H9 (cell line): ENCODE measurements around the gene CRHBP. TPM values are rescaled to one million over a fixed set of nuclear protein-coding genes. Genes with fewer than 3 reads are reported as not detected.

Experiments used
- DNase-seq: peaks from one replicate; pipeline ENCODE4 v3.0.0-alpha.2; 2017
- H2AFZ ChIP-seq: one replicate; pipeline ENCODE4 v1.6.1; 2013; ENCODE audit warnings: mild to moderate bottlenecking, low read length, control low read depth, moderate library complexity
- H2AK5ac ChIP-seq: 2 replicates; pipeline ENCODE4 v1.6.1; 2013; ENCODE audit warnings: low read length, control low read depth, mixed read lengths; ENCODE audit not compliant: insufficient read length
- H2BK120ac ChIP-seq: one replicate; pipeline ENCODE4 v1.6.1; 2013; ENCODE audit warnings: low read depth, mild to moderate bottlenecking, low read length, control low read depth, inconsistent platforms; ENCODE audit not compliant: poor library complexity, severe bottlenecking
- H2BK12ac ChIP-seq: 2 replicates; pipeline ENCODE4 v1.6.1; 2013; ENCODE audit warnings: low read length, control low read depth, mixed read lengths, low read depth; ENCODE audit not compliant: insufficient read length
- H2BK15ac ChIP-seq: 2 replicates; pipeline ENCODE4 v1.6.1; 2013; ENCODE audit warnings: low read depth, low read length, control low read depth
- H2BK20ac ChIP-seq: one replicate; pipeline ENCODE4 v1.6.1; 2013; ENCODE audit warnings: low read depth, mild to moderate bottlenecking, low read length, control low read depth, inconsistent platforms; ENCODE audit not compliant: poor library complexity, severe bottlenecking
- H2BK5ac ChIP-seq: 2 replicates; pipeline ENCODE4 v1.6.1; 2013; ENCODE audit warnings: low read length, control low read depth, mixed read lengths; ENCODE audit not compliant: insufficient read length
- H3K14ac ChIP-seq: 2 replicates; pipeline ENCODE4 v1.6.1; 2013; ENCODE audit warnings: low read length, control low read depth; ENCODE audit not compliant: insufficient read depth
- H3K18ac ChIP-seq: 2 replicates; pipeline ENCODE4 v1.6.1; 2013; ENCODE audit warnings: low read depth, mild to moderate bottlenecking, mixed read lengths, low read length, control low read depth; ENCODE audit not compliant: insufficient read length
- H3K23ac ChIP-seq: 2 replicates; pipeline ENCODE4 v1.6.1; 2013; ENCODE audit warnings: low read length, control low read depth, mixed read lengths, low read depth; ENCODE audit not compliant: insufficient read length
- H3K23me2 ChIP-seq: 2 replicates; pipeline ENCODE4 v1.6.1; 2013; ENCODE audit warnings: low read depth, mild to moderate bottlenecking, mixed read lengths, low read length, control low read depth; ENCODE audit not compliant: insufficient read length, poor library complexity, severe bottlenecking
- H3K27ac ChIP-seq: 2 replicates; pipeline ENCODE4 v1.5.1; 2013; ENCODE audit warnings: low read length, control low read depth, mixed read lengths, low read depth; ENCODE audit not compliant: insufficient read length
- H3K27me3 ChIP-seq: 2 replicates; pipeline ENCODE4 v1.6.1; 2013; ENCODE audit warnings: low read length, control low read depth, inconsistent platforms; ENCODE audit not compliant: insufficient read depth
- H3K4ac ChIP-seq: 2 replicates; pipeline ENCODE4 v1.6.1; 2013; ENCODE audit warnings: low read depth, mild to moderate bottlenecking, control low read depth, inconsistent platforms, low read length, moderate library complexity
- H3K4me1 ChIP-seq: 2 replicates; pipeline ENCODE4 v1.6.1; 2013; ENCODE audit warnings: low read length, control low read depth, inconsistent platforms; ENCODE audit not compliant: insufficient read depth
- H3K4me2 ChIP-seq: 2 replicates; pipeline ENCODE4 v1.6.1; 2013; ENCODE audit warnings: low read length, control low read depth, mixed read lengths; ENCODE audit not compliant: insufficient read length, insufficient read depth
- H3K56ac ChIP-seq: 2 replicates; pipeline ENCODE4 v1.6.1; 2013; ENCODE audit warnings: low read depth, mild to moderate bottlenecking, mixed read lengths, low read length, control low read depth; ENCODE audit not compliant: insufficient read length
- H3K79me1 ChIP-seq: 2 replicates; pipeline ENCODE4 v1.6.1; 2013; ENCODE audit warnings: low read depth, mild to moderate bottlenecking, moderate library complexity, low read length, control low read depth, inconsistent platforms; ENCODE audit not compliant: insufficient read depth, poor library complexity, severe bottlenecking
- H3K79me2 ChIP-seq: 2 replicates; pipeline ENCODE4 v1.6.1; 2013; ENCODE audit warnings: low read length, control low read depth, inconsistent platforms; ENCODE audit not compliant: insufficient read depth
- H3K9ac ChIP-seq: 2 replicates; pipeline ENCODE4 v1.6.1; 2013; ENCODE audit warnings: low read length, control low read depth, mixed read lengths; ENCODE audit not compliant: insufficient read length; ENCODE audit errors: extremely low read depth
- H3K9me3 ChIP-seq: one replicate; pipeline ENCODE4 v1.6.1; 2013; ENCODE audit warnings: low read depth, low read length, inconsistent platforms; ENCODE audit not compliant: control insufficient read depth
- H3T11ph ChIP-seq: one replicate; pipeline ENCODE4 v1.6.1; 2013; ENCODE audit warnings: mild to moderate bottlenecking, low read length, control low read depth, inconsistent platforms
- H4K20me1 ChIP-seq: one replicate; pipeline ENCODE4 v1.6.1; 2013; ENCODE audit not compliant: control insufficient read depth, insufficient read length, insufficient read depth
- H4K5ac ChIP-seq: 2 replicates; pipeline ENCODE4 v1.6.1; 2013; ENCODE audit warnings: low read depth, mild to moderate bottlenecking, mixed read lengths, low read length, control low read depth; ENCODE audit not compliant: insufficient read length
- H4K8ac ChIP-seq: replicated peaks from 2 replicates; pipeline ENCODE4 v1.6.1; 2013; ENCODE audit warnings: low read length, control low read depth, mixed read lengths, low read depth; ENCODE audit not compliant: insufficient read length
- H4K91ac ChIP-seq: 2 replicates; pipeline ENCODE4 v1.6.1; 2013; ENCODE audit warnings: low read depth, mild to moderate bottlenecking, moderate library complexity, mixed read lengths, low read length, control low read depth; ENCODE audit not compliant: insufficient read length
- H3K27ac Mint-ChIP-seq, 3 experiments: 2 replicates in 2 of 3; 3 replicates in 1 of 3; pipeline ENCODE4 v1.8.0; 2020 to 2021; ENCODE audit warnings: mixed read lengths in 3 of 3, mild to moderate bottlenecking in 1 of 3, moderate library complexity in 1 of 3
- H3K27me3 Mint-ChIP-seq: 2 replicates; pipeline ENCODE4 v1.8.0; 2021; ENCODE audit warnings: low read depth, mild to moderate bottlenecking, moderate library complexity, mixed read lengths
- H3K36me3 Mint-ChIP-seq, 3 experiments: 2 replicates in 2 of 3; 3 replicates in 1 of 3; pipeline ENCODE4 v1.8.0; 2020 to 2021; ENCODE audit warnings: low read depth in 3 of 3, mixed read lengths in 3 of 3; ENCODE audit not compliant: insufficient read depth in 1 of 3
- H3K4me1 Mint-ChIP-seq, 2 experiments: 2 replicates each; pipeline ENCODE4 v1.8.0; 2020; ENCODE audit warnings: mixed read lengths in 2 of 2
- H3K4me3 Mint-ChIP-seq, 2 experiments: 2 replicates in 1 of 2; 3 replicates in 1 of 2; pipeline ENCODE4 v1.8.0; 2020 to 2021; ENCODE audit warnings: mild to moderate bottlenecking in 2 of 2, mixed read lengths in 2 of 2, moderate library complexity in 1 of 2
- H3K9me3 Mint-ChIP-seq, 2 experiments: 2 replicates in 1 of 2; 3 replicates in 1 of 2; pipeline ENCODE4 v1.8.0; 2020; ENCODE audit warnings: mild to moderate bottlenecking in 2 of 2, mixed read lengths in 2 of 2, moderate library complexity in 1 of 2
- WGBS: extraction: QIAGEN DNeasy Blood & Tissue Kit; methylation state at CpG from one replicate; pipeline ENCODE4 v1.1.7; 2013; ENCODE audit warnings: missing lambda C conversion rate, low lambda C conversion rate, mixed read lengths; ENCODE audit not compliant: insufficient read length; ENCODE audit errors: extremely low coverage; 5-methylcytosine and 5-hydroxymethylcytosine counted together
- total RNA-seq: library from RNA; stranded (reverse); gene quantifications from 2 replicates; pipeline ENCODE4 v1.2.1, GENCODE V29; 2021
- TF ChIP-seq, protein P1 (sequence below): fragments of 200-600 bp; sonication (generic); conservative IDR thresholded peaks from 3 replicates; pipeline ENCODE4 v1.8.0; 2021; ENCODE audit warnings: antibody characterized with exemption, mild to moderate bottlenecking

The CRHBP gene
- total RNA-seq, 1 experiment from 2014 or later: not detected

DNA sequence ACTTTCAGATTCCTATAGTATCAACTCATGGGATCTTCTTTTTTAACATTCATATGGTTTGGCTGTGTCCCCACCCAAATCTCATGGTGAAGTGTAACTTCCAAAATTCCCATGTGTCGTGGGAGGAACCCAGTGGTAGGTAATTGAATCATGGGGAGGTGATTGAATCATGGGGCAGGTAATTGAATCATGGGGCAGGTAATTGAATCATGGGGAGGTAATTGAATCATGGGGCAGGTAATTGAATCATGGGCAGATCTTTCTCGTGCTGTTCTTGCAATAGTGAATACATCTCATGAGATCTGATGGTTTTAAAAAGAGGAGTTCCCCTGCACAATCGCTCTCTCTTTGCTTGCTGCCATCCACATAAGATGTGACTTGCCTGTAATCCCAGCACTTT is 55.6 kb downstream of the CRHBP start:
- H3K14ac ChIP-seq: no peak overlapping the region
- H3K27ac ChIP-seq: no peak overlapping the region
- no peak overlapping the region for H4K5ac ChIP-seq
- Mint-ChIP-seq H3K27ac (no peak overlapping the region), H3K36me3 (no peaks in the 10 kb centered on the region), H3K9me3 (peaks cover 0 to 6% of the 10 kb centered on the region in 2 experiments; a peak in 1 of 5 replicates), H3K4me3 (no peak overlapping the region), H3K4me1 (peaks cover 3 to 4% of the 10 kb centered on the region in 2 experiments), H3K27me3 (peaks cover 3% of the 10 kb centered on the region; the same call in 1 of the 2 replicates)
- H2AK5ac ChIP-seq: no peak overlapping the region
- H2AFZ ChIP-seq: no peak overlapping the region
- no peak overlapping the region for H3K4me2 ChIP-seq
- no peak overlapping the region for H2BK20ac ChIP-seq
- no peaks in the 10 kb centered on the region for H3K27me3 ChIP-seq
- no peaks in the 10 kb centered on the region for H3K4me1 ChIP-seq
- no peak overlapping the region for H2BK12ac ChIP-seq
- TF ChIP-seq, protein P1, sequence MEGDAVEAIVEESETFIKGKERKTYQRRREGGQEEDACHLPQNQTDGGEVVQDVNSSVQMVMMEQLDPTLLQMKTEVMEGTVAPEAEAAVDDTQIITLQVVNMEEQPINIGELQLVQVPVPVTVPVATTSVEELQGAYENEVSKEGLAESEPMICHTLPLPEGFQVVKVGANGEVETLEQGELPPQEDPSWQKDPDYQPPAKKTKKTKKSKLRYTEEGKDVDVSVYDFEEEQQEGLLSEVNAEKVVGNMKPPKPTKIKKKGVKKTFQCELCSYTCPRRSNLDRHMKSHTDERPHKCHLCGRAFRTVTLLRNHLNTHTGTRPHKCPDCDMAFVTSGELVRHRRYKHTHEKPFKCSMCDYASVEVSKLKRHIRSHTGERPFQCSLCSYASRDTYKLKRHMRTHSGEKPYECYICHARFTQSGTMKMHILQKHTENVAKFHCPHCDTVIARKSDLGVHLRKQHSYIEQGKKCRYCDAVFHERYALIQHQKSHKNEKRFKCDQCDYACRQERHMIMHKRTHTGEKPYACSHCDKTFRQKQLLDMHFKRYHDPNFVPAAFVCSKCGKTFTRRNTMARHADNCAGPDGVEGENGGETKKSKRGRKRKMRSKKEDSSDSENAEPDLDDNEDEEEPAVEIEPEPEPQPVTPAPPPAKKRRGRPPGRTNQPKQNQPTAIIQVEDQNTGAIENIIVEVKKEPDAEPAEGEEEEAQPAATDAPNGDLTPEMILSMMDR: no peak
- no peaks in the 10 kb centered on the region for H3K9me3 ChIP-seq
- no peak overlapping the region for H3K56ac ChIP-seq
- no peak overlapping the region for H2BK15ac ChIP-seq
- WGBS: no CpG with 5 or more reads among the region's 3 CpGs
- H3K18ac ChIP-seq: no peak overlapping the region
- H4K8ac ChIP-seq: no peak overlapping the region
- no peaks in the 10 kb centered on the region for H3K79me2 ChIP-seq
- H3T11ph ChIP-seq: no peak overlapping the region
- no peak overlapping the region for H2BK120ac ChIP-seq
- DNase-seq: no peak
- no peak overlapping the region for H3K4ac ChIP-seq
- no peak overlapping the region for H3K23ac ChIP-seq
- H4K91ac ChIP-seq: no peak overlapping the region
- H4K20me1 ChIP-seq: no peaks in the 10 kb centered on the region
- H3K23me2 ChIP-seq: no peaks in the 10 kb centered on the region
- H3K9ac ChIP-seq: no peak overlapping the region
- no peak overlapping the region for H2BK5ac ChIP-seq
- H3K79me1 ChIP-seq: no peaks in the 10 kb centered on the region
